Panc1 (cell line): ENCODE results near the gene ADD1.

Experiments used
- CTCF ChIP-seq: fragments of 450-650 bp; IDR thresholded peaks from 2 replicates; pipeline ENCODE4 v1.5.1; 2017; ENCODE audit warnings: mild to moderate bottlenecking
- POLR2AphosphoS5 ChIP-seq: IDR thresholded peaks from 2 replicates; pipeline ENCODE4 v1.6.1; 2012; ENCODE audit warnings: mild to moderate bottlenecking, low read depth, low read length, moderate library complexity
- TCF7L2 ChIP-seq: IDR thresholded peaks from 2 replicates; pipeline ENCODE4 v1.6.1; 2011; ENCODE audit warnings: mild to moderate bottlenecking, low read depth, low read length, inconsistent platforms

GRCh38 chr4:2824836-2825381 is 18.7 kb upstream of the ADD1 start:
- no peak for TF ChIP-seq CTCF
- TF ChIP-seq TCF7L2: no peak
- TF ChIP-seq POLR2AphosphoS5: no peak
